ENCODE data around the gene ARHGAP5. TPM values are rescaled to one million over a fixed set of nuclear protein-coding genes. Genes with fewer than 3 reads are reported as not detected.

The ARHGAP5 gene
- total RNA-seq, 3 donors from 2014 or later (not counting 1 experiment from before 2014, with no cell fraction given): 31.5 to 45.8 (median 41.1) TPM

DNA sequence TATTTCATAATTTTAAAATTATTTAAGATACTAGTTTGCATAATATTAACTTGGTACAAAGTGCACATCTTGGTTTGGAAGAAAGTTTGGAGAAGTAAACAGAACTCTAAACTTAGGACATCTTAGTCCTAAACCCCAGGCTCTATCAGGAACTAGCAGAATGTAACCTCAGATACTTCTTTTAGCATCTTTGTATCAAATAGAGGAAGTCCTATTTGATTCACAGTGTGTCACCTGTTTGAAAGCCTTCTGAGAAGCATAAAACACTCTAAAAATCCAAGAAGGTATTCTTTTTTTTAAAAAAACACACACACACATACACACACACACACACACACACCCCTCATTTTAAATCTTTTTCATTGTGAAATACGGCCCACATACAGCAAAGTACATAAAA lies 112.7 kb downstream of the ARHGAP5 start:
- WGBS (ENCODE audit: insufficient coverage): 53% methylated on average over 1 of the region's 1 CpG
- peaks cover 4% of the 10 kb centered on the region for H3K4me1 ChIP-seq (ENCODE audit: control insufficient read depth, insufficient read depth, low read length)
- TF ChIP-seq, protein P1, sequence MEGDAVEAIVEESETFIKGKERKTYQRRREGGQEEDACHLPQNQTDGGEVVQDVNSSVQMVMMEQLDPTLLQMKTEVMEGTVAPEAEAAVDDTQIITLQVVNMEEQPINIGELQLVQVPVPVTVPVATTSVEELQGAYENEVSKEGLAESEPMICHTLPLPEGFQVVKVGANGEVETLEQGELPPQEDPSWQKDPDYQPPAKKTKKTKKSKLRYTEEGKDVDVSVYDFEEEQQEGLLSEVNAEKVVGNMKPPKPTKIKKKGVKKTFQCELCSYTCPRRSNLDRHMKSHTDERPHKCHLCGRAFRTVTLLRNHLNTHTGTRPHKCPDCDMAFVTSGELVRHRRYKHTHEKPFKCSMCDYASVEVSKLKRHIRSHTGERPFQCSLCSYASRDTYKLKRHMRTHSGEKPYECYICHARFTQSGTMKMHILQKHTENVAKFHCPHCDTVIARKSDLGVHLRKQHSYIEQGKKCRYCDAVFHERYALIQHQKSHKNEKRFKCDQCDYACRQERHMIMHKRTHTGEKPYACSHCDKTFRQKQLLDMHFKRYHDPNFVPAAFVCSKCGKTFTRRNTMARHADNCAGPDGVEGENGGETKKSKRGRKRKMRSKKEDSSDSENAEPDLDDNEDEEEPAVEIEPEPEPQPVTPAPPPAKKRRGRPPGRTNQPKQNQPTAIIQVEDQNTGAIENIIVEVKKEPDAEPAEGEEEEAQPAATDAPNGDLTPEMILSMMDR (IDR thresholded peaks at IDR 0.05): no peak
- ATAC-seq (no peak), DNase-seq (no peak)
- Mint-ChIP-seq H3K27me3 (ENCODE audit: low read depth in 2 of 2) (peaks cover 8 to 14% of the 10 kb centered on the region in 2 donors), H3K4me3 (no peak overlapping the region), H3K9me3 (peaks cover 0 to 5% of the 10 kb centered on the region in 2 donors), H3K27ac (no peak overlapping the region), H3K36me3 (no peaks in the 10 kb centered on the region), H3K4me1 (no peaks in the 10 kb centered on the region)
- H3K4me3 ChIP-seq (ENCODE audit: low read length): no peak overlapping the region
- no peaks in the 10 kb centered on the region for H3K36me3 ChIP-seq (ENCODE audit: control insufficient read depth, insufficient read depth, low read length)
- intact Hi-C loops (cut with micrococcal nuclease): no loop called here
- no peak overlapping the region for H3K27ac ChIP-seq (ENCODE audit: low read length)
- no peaks in the 10 kb centered on the region for H3K9me3 ChIP-seq (ENCODE audit: control insufficient read depth, insufficient read depth, low read length)
- peaks cover 2% of the 10 kb centered on the region for H3K27me3 ChIP-seq (ENCODE audit: control insufficient read depth, insufficient read depth, low read length)

DNA sequence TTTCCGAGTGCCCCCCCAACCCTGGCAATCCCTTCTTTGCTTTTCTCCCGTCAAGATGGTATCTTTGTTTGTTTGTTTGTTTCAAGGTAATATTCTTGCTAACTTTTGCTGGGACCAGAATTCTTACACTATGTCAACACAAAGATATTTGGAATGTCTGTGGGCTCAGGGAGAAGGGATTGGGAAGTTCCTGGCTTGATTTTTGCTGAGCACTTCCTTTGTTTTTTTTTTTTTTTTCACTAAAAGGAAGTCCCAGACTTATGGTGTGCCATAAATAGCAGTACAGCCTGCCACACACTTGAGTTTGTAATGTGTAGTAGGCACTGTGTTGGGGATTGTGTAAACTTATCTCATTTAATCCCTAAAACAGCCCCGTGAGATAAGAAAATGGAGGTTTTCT lies 113.6 kb downstream of the ARHGAP5 start:
- peaks cover 9 to 18% of the 10 kb centered on the region in 2 donors for H3K27me3 Mint-ChIP-seq (ENCODE audit: low read depth in 2 of 2)
- TF ChIP-seq, protein P1 (IDR thresholded peaks at IDR 0.05): no peak
- H3K4me3 Mint-ChIP-seq: no peak overlapping the region
- H3K9me3 ChIP-seq (ENCODE audit: control insufficient read depth, insufficient read depth, low read length): no peaks in the 10 kb centered on the region
- H3K27ac ChIP-seq (ENCODE audit: low read length): no peak overlapping the region
- H3K9me3 Mint-ChIP-seq: peaks cover 0 to 2% of the 10 kb centered on the region in 2 donors
- no peak overlapping the region for H3K27ac Mint-ChIP-seq
- no peaks in the 10 kb centered on the region for H3K36me3 ChIP-seq (ENCODE audit: control insufficient read depth, insufficient read depth, low read length)
- no peak for DNase-seq
- WGBS (ENCODE audit: insufficient coverage): no CpG with 5 or more reads among the region's 3 CpGs
- no peak overlapping the region for H3K4me3 ChIP-seq (ENCODE audit: low read length)
- intact Hi-C loops (cut with micrococcal nuclease): no loop called here
- H3K4me1 ChIP-seq (ENCODE audit: control insufficient read depth, insufficient read depth, low read length): peaks cover 4% of the 10 kb centered on the region
- no peak for ATAC-seq
- H3K36me3 Mint-ChIP-seq: no peaks in the 10 kb centered on the region
- no peaks in the 10 kb centered on the region for H3K4me1 Mint-ChIP-seq
- H3K27me3 ChIP-seq (ENCODE audit: control insufficient read depth, insufficient read depth, low read length): peaks cover 2% of the 10 kb centered on the region

GRCh38 chr14:32192712-32193373 lies 115.7 kb downstream of the ARHGAP5 start:
- 88% methylated on average over 1 of the region's 2 CpGs for WGBS (ENCODE audit: insufficient coverage)
- Mint-ChIP-seq H3K4me1 (no peaks in the 10 kb centered on the region), H3K27me3 (ENCODE audit: low read depth in 2 of 2) (peaks cover 13 to 18% of the 10 kb centered on the region in 2 donors), H3K4me3 (no peak overlapping the region), H3K27ac (no peak overlapping the region), H3K9me3 (no peaks in the 10 kb centered on the region), H3K36me3 (no peaks in the 10 kb centered on the region)
- DNase-seq: no peak
- no peaks in the 10 kb centered on the region for H3K36me3 ChIP-seq (ENCODE audit: control insufficient read depth, insufficient read depth, low read length)
- ATAC-seq: no peak
- intact Hi-C loops (cut with micrococcal nuclease): no loop called here
- no peaks in the 10 kb centered on the region for H3K4me1 ChIP-seq (ENCODE audit: control insufficient read depth, insufficient read depth, low read length)
- H3K27ac ChIP-seq (ENCODE audit: low read length): no peak overlapping the region
- H3K27me3 ChIP-seq (ENCODE audit: control insufficient read depth, insufficient read depth, low read length): peaks cover 2% of the 10 kb centered on the region
- TF ChIP-seq, protein P1 (IDR thresholded peaks at IDR 0.05): no peak
- H3K9me3 ChIP-seq (ENCODE audit: control insufficient read depth, insufficient read depth, low read length): no peaks in the 10 kb centered on the region
- H3K4me3 ChIP-seq (ENCODE audit: low read length): no peak overlapping the region

- WGBS (ENCODE audit: insufficient coverage): 95% methylated on average over 1 of the region's 2 CpGs
- H3K36me3 ChIP-seq (ENCODE audit: control insufficient read depth, insufficient read depth, low read length): no peaks in the 10 kb centered on the region
- Mint-ChIP-seq H3K27ac (no peak overlapping the region), H3K36me3 (no peaks in the 10 kb centered on the region), H3K9me3 (no peaks in the 10 kb centered on the region), H3K27me3 (ENCODE audit: low read depth in 2 of 2) (peaks cover 14 to 18% of the 10 kb centered on the region in 2 donors), H3K4me1 (no peaks in the 10 kb centered on the region), H3K4me3 (no peak overlapping the region)
- ATAC-seq (no peak), DNase-seq (no peak)
- intact Hi-C loops (cut with micrococcal nuclease): no loop called here
- no peaks in the 10 kb centered on the region for H3K4me1 ChIP-seq (ENCODE audit: control insufficient read depth, insufficient read depth, low read length)
- no peak overlapping the region for H3K27ac ChIP-seq (ENCODE audit: low read length)
- peaks cover 2% of the 10 kb centered on the region for H3K27me3 ChIP-seq (ENCODE audit: control insufficient read depth, insufficient read depth, low read length)
- no peaks in the 10 kb centered on the region for H3K9me3 ChIP-seq (ENCODE audit: control insufficient read depth, insufficient read depth, low read length)
- TF ChIP-seq, protein P1 (IDR thresholded peaks at IDR 0.05): no peak
- H3K4me3 ChIP-seq (ENCODE audit: low read length): no peak overlapping the region
Observed at GRCh38 chr14:32193532-32193931, 116.4 kb downstream of the ARHGAP5 start.

All from natural killer cell (primary cell).